ENCODE data around the gene SATB2.

SATB2 gene
- 0.39 to 2.3 (median 1.3) reads per million in 4 experiments for total RNA-seq

DNA sequence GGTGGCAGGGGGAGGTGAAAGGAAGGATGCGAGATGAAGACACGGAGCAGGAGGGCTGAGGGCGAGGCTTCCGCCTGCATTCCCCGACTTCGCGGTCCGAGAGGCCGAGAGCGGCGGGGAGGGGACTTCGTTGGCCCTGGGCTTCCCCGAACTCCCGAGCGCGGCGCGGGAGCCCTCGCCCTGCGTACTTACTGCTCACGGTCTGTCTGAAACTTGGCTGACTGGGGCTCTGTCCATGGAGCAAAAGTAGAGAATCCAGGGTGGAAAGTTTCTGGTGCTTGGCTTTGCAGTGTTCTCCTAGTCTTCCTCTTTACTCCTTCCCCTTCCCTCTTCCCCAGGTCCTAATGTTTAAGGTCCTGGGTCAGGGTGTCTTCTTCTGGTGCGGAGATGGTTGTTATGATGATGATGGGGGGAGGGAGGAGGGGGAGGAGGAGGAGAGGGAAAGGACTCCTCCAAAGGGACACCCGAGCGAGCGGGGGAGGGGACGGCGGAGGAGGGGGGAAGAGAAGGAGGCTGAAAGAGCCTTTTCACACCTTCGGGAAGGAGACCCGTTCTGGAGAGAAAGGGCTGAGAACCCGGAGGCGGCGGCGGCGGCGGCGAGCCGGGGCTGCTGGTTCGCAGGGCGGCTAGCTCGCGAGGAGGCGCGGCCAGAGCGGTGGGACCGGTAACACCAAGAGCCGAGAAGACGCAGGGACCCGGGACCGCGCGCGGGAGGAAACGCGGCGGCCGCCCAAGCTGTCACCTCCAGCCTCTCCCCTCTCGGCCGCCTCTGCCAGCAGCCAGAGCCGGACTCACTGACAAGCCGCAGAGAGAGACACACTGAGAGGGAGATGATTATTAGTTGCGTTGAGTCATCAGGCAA lies at the start of gene SATB2:
SATB2 (minus strand) TSS at position 793 of the 862 bp plus-strand sequence. CDS start 1,902 bp downstream, outside the sequence.
- DNase-seq, result no peak

DNA sequence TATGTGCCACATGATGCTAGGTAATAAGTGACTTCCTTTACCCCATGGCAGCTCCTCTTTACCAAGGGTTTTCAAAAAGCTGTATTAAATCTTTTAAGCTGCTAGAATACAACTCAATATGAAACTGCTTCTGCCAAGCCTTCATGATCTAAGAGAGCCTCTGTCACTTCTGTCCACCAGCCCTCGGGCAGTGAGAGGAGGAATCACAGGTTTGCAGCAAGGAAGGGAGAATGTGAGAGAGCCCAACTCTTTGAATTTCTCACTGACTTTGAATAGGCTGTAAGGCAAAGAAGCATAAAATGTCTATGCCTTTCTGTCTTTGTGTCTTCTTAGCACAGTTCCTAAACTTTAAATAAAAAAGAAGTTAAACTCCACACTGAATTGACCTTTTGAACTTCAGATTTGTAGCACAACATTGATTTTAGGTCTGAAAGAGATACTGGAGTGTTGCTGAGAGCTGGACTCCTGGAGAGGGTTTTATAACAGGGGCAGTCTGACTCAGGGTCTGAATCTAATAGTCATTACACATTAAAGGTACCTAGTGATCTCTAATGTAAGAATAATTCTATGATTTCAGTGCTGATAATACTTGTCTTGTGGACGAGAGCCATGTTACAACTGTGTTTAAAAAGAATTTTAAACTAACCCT lies 48.1 kb upstream of the SATB2 start:
- DNase-seq, result no peak

DNA sequence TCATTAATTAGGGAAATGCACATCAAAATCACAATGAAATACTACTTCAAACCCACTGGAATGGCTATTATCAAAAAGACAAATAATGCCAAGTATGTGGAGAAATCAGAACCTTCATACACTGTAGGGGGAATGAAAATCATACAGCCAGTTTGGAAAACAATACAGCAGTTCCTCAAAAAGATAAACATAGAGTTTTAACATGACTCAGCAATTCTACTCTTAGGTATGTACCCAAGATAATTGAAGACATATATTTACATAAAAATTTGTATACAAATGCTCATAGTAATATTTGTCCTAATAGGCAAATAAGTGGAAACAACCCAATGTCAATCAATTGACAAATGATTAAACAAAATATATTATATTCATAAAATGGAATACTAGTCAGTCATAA lies 45.4 kb upstream of the SATB2 start:
- DNase-seq, result no peak

DNA sequence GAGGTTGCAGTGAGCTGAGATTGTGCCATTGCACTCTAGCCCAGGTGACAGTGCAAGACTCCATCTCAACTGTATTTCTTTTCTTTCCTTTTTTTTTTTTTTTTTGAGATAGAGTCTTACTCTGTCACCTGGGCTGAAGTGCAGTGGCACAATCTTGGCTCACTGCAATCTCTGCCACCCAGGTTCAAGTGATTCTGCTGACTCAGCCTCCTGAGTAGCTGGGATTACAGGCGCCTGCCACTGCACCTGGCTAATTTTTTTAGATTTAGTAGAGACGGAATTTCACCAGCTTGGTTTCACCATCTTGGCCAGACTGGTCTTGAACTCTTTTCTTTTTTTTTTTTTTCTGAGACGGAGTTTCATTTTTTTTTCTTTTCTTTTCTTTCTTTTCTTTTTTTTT lies 41.3 kb upstream of the SATB2 start:
- no peak for DNase-seq

DNA sequence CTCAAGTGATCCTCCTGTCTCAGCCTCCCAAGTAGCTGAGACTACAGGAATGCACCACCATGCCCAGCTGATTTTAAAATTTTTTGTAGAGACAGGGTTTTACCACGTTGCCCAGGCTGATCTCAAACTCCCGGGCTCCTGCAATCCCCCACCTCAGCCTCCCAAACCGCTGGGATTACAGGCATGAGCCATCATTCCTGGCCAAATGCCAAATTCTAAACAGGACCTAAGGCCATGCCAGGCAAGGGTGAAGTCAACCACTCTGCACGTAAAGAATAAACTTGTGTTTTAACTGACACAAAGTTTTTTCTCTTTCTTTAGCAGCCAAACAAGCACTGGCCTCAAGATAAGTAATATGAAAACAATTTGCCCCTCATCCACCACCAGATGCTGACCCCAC lies 37.4 kb upstream of the SATB2 start:
- DNase-seq, result no peak

DNA sequence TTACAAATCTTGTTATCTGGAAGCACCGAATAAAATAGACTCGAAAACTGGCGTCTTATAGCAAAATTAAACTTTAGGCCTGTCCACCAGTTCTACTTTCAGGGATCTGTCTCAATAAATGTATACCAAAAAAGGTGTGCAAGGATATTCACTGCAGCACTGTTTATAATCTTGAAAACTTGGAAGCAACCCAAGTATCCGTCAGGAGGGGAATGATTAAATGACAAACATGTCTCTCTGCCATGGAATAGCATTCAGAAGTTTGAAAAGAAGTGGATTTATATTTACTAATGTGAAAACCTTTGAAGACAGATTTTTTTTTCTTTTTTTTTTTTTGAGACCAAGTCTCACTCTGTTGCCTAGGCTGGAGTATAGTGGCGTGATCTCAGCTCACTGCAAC lies 32.3 kb upstream of the SATB2 start:
- no peak for DNase-seq

DNA sequence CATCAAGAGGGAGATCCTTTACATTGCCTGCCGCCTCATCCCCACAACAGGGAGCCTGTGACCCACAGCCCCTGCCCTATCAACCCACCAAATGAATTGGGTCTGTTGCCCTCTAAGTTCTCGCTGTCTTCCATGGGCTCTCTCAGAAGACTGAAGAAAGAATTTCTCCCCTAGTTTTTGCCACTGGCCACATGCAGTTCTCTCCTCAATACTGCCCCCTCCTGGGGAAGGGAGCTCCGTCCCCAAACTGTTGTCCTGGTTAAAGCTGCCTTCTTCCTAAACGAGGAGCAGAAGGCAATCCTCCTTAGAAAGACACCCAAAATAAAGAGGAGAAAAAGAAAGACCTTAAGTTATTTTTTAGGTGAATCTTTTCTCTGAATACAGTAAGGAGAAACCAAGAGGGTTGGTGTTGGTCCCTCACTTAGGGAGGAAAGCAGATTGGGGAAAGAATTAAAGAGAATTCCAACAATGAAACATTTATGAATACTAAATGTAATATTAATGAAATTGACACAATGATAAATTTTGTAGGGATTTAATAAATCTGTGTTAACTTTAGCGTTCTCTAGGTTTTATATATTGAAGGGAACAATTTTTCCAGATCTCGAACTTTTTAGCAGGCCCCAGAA lies 31.1 kb upstream of the SATB2 start:
- peak; percentile 6 for DNase-seq

DNA sequence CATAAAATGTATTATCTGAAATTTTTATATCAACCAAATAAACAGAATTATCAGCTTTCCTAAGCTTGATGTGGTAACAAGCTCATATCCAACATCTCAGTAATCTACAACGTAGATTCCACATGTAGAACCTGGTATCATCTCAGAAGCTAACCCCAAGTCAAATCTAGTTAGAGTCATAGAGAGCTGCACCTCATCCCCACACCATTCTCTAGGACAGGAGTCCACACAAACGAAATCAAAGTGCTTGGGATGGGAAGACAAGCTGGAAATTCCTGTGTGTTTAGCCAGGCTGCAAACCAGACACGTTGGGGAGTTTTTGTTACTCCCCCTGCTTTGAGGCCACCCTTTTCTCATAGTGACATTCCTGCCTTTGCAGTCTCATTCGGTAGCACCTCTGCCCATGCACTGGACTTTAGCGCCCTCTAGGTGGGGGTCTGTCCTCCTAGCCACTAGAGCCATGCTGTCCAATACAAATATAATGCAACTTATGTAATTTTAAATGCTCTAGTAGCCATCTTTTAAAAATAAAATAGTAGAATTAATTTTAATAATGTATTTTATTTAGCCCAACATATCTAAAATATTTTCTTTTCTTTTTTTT lies 28.1 kb upstream of the SATB2 start:
- DNase-seq, result no peak

DNA sequence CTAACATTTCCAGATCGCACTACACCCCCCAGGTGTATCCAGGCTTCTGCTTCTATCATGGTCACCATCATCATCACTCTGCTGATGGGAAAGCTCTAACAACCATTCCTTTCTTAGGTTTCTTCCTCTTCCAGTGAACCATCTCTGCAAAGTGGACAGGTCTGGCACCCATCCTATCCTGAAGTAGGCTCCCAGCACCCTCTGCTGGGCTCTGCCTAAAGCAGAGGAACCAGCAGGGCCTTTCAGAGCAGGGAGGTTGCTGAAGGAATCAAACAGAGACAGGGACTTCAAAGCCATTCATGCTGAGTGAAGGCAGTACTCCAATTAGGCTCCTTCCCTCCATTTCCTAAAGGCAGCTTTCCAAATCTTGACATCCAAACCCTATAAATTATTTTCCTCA lies 27.2 kb upstream of the SATB2 start:
- DNase-seq, result no peak

DNA sequence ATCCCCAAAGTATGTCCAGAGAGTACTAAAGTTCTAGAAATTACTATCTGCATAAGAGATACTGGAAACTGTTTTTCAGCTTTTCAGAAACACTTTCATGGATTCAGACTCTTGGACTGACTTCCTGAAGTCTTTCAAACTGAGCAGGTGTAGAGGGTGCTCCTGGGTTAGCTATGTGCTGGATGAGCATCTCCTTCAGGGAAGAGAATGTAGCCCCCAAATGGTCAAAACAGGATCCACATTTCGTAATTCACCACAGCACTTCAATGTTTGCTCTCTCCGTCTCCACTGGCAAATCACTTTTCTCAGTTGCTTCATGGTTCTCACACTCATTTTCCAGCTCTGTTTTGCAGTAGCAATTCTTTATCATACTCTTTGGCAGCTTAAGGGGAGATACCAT lies 23.2 kb upstream of the SATB2 start:
- DNase-seq, result no peak

DNA sequence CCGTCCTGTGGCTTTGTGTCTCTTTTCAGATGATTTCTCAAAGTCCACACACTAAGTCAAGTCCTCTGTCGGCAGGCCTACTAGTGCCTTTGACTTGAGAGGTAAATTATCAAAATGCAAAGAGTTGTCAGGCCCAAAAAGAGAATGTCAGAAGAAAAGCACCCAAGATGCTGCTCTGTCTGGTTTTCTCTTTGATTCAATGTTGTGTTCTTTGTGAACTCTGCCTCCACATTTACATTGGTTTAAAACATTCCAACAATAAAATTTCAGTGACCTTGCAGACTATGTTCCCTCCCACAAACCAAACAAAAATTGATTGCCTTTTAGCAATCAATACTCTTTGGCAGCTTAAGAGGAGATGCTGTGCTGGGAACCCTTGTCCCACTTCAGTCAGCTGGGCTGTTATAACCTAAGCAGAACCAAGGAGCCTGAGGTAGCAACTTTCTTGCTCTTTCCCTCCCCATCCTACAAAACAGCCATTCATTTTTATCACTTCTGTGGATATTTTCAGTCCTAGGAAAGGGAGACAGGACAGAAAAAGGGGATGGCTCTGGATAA lies 19.6 kb upstream of the SATB2 start:
- DNase-seq, result no peak

DNA sequence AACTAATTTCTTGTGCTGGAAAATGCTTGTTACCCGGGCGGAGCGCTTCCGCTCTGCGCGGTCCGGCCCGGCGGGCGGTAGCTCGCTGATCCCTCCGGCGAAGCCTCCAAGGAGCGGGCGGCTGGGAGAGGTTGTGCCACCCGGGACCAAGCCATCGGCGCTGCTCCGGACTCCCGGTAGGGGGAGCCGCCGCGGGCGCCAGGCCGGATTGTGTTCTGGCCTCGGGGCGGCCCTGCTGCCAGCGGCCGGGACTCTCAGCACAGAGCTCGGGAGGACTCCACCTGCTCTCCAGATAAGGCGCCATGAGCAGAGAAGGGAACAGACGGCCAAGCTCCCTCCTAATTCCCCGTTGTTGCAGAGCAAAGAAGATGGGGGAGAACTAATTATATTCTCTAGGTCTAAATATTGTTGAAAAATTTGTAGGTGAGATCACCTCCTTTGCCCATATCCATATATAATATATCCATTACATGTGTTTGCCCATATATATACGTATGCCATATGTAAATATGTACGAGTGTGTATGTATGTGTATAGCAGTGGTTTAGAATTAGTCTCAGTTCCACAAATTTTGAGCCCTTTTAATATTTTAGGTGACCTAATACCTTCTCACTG lies 13.8 kb upstream of the SATB2 start:
- no peak for DNase-seq

DNA sequence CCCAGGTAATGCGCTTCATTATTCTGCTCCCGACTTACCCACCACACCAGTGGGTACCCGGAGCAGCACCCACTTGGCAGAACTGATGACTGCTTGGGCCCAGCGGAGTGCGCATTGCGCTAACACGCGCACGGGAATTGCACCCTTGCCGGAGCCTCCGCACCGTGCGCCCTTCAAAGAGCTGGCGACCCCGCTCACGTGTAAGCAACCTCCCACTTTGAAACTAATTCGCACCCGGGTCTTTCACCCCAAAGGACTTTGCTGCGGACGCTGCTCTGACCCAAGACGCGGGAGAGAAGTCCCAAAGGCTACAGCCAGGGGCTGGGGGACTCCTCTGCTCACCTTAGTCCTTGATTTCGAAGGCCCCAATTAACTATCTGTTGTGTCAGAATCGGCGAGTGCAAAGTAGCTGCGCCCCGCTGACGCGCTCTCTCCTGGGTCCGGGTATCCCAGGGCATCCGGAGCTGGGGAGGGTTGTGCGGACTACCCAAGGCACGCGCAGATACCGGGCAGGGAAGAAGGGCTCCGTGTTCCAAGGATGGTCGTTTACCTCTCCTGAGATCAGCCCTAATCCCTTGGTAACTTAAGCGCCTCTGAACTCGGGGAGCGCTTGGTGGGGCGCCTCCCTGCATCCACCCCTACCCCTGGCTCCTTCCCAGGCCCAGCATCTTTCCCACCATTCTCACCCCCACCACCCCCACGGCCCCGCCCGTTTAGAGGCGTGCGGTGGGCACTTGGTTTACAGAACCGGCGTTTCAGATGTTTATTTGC lies 13.1 kb upstream of the SATB2 start:
- DNase-seq, result no peak

DNA sequence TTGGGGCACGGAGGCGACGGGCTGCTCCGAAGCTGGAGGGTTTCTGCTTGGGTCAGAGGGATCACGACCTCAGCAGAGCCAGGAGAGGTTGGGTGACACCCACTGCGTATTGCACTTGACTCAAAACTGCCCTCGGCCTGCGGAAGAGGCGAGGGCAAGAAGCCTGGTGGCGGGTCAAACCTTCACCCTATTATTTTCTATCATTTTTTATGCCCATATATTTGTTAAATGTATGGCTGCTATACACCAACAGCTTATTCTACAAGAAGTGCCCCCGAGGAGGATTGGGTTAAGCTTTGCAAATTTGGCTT lies 12.6 kb upstream of the SATB2 start:
- no peak for DNase-seq

DNA sequence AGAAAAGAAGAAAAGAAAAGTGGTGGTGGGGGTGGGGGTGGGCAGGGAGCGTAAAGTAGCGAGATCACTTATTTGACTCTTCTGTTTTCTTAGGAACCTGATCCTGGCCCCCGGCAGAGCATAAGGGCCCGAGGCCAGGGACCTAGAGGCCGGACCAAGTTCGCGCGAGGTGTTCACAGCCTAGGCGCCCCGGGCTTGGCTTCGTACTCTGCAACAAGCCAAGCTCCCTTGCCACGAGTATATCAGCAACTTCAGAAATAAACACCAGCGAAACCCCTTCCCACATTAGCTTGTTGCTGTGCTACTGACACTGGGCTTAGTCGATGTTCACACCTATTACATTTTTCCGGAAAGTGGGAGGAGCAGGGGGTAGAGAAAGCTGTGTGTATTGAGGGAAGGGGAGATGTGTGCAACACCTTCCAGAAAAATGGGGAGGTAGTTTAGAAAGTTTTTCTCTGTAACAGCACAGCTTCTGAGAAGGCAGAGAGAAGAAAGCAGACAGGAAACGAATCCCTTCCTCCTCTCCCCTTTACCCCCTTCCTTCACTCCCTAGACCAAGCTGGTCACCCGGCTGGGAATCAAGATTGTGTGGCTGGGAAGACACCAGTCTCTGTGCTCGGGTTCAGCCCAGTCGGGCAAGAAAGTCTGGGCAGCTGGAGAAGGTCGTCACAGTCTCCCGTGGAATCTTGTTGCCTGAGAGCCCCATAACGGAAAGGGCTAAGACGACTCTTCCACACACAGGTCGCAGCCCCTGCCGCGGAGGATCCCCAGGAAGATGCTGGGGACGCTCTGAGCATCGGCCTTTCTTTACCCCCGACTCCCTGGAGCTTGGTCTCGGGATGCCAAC lies 12.0 kb upstream of the SATB2 start:
- no peak for DNase-seq

DNA sequence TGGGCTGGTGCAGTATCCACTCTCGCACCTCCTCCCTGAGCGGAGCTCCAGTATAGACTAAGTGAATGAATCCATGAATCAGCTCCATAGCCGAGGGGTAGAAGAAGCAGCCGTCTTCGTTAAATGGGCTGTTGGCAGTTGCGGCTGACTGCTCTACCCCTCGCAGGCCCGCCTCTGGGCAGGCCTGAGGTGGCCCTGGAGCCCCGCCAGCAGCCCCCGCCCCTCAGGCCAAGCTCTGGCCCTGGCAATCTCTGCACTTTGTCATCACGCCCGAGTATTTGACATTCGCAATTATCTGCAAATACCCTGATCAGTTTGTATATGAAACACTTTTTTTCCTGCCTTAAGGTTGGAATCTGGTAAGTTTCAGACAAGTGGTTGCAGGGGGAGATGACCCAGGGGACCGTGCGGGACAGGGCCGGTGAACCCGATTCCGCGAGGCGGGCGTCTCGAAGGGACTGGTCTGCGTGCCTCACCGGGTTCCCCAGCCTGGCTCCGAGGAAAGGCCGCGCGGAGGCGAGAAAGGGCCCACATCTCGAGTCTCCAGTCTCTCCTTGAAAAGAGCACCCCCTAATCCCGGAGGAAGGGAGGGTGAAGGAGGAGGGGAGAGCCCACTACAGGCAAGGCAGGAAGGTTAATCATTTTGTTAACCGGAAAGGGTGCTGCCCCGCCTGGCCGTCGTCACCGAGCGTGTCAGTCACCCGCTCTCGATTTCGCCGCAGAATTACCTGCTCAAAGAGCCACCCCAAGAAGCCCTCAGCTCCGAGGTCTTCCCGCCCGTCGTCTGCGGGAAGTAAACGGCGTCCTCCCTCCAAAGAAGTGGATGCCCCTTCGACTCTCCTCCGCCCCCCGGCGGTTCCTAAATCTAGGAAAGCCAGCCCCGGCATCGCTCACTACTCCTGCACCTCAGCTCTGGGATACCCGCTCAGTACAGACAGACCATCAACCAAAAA lies 11.1 kb upstream of the SATB2 start:
- DNase-seq, result no peak

DNA sequence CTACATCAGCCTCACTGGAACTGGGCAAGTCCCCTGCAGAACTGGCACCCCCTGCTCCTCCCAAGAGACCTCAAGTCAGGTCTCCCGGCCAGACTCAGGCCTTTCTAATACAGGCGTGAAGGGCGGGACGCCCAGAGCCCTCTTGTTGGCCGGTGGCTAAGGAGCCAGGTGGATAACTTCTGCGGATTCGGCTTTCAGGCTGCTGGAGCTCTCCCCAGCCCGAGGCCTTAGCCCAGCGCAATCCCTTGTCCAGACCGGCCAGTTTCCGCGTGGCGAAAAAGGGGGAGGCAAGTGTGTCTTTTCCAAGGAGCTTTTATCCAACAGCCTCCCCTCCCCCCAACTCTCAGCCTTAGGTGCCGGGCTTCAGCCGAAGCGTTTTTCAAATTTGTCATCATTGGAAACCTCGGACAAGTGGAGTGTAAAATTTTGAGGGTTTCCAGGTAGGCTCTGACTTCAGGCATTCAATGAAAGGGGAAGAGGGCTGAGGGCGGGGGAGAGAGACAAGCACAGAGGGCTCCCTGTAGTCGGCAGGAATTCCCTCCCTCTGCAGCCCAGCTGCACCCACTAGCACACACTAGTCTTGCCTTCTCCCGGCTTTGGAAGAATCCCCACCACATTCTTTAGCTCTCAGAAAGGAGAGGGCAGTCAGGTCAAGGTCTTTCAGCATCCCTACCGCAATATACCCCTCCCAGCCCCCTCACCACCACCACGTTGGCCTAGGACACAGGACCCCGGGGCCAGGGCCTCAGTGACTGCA lies 9.5 kb upstream of the SATB2 start:
- no peak for DNase-seq

DNA sequence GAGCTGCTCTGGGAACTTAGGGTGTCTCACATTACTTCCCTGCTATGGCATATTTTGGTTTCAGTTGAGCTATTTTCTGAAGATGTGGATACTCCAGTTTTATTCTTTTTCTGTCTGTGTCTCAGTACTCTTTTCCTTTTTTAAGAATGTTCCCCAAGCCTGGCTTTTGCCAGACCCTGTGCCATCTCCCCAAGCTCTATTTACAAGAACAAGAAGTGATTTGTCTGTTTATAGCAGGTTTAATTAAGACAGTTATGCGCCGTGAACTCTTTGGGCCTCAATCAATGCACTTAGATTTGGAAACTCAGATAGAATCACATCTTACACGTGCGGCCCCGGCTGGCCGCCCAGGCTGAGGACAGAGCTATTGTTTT lies 8.9 kb upstream of the SATB2 start:
- DNase-seq, result no peak
